HG03469 (cell line): ENCODE results near the gene IFITM10.
"Not testable (repeated sequence)": the region's sequence is repeated elsewhere in the genome, so short reads cannot be mapped to it uniquely, and the experiment has no call there.

Experiments used
- ATAC-seq: cut with Tn5 transposase; IDR thresholded peaks from one replicate; pipeline ENCODE4 v1.9.1; 2021; ENCODE audit warnings: mild to moderate bottlenecking, moderate library complexity, moderate number of reproducible peaks; ENCODE audit not compliant: unreplicated experiment

The IFITM10 gene

DNA sequence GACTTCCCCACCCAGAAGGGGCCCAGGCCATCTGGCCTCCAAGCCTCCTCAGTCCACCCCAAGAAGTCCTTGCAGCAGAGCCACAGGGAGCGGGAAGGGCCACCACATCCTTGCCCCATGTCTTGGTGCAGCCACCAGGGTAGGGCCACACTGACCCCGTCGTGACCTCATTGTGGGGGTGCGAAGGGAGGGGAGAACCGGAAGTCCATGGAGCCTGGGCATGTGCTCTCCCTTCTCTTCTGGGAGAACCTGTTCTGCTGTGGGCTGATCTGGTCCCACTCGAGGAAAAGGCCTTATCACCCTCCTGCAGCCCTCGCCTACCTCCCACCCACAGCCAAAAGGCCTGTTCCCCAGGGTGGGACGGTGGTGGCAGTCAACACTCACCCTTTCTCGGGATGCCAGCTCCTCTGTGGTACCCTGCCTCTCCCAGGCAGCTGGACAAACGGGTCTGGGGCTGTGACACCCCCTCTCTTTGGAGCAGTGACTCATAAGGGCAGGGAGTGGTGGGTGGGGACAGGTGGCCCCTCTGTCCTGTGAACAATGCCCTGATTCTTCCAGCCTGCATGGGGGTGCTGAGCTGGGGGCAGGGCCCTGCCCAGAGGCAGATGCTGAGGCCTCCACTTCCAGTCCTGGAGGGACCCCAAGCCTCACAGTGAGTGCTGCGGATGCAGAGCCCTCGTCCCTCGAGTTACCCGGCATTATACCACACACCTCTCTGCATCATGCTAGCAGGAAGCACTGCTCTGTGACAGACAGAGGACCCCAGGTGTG, 27.9 kb upstream of the IFITM10 start:
- ATAC-seq: no peak

DNA sequence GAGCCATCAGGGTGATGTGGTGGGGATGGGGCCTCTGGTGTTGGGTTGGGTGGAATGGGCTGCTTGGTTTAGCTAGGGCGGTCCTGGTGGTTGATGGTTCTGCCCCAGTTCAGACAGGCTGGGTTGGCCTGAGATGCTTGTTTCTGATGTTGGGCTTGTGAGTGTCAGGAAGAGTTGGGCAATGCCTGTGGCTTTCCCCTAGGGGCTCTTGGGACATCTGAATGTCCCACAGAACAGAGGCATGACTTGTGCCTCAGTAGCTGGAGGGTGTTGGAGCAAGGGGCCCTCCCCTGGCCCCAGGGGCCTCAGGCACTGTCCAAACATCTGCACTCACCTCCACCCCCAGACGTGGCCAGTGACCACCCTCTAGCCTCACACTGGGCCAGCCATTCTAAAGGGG, 27.3 kb upstream of the IFITM10 start:
- ATAC-seq: no peak

DNA sequence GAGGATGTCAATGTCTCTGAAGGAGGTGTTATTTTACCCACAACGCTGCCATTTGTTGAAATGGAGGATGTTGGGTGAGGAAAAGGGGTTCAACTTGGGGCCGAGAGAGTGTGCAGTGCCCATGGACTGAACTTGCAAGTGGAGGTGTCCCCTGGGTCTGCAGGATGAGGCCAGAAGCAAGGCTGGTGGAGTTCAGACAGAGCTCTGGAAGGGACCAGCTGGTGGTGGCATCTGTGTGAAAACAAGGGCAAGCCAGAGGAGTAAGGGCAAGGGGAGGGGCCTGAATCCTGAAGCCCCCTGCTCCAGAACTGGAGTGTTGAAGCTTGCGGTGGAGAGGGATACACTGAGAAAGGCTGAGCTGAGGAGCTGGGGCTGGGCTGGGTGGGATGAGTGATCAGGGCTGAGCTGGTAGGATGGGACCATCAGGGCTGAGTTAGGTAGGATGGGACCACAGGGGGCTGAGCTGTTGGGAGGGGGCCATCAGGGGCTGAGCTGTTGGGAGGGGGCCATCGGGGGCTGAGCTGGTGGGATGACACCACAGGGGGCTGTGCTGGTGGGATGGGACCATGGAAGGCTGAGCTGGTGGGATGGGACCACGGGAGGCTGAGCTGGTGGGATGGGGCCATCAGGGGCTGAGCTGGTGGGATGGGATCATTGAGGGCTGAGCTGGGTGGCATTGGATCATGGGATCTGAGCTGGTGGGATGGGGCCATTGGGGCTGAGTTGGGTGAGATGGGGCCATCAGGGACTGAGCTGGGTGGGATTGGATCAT, 26.7 kb upstream of the IFITM10 start:
- no peak for ATAC-seq

DNA sequence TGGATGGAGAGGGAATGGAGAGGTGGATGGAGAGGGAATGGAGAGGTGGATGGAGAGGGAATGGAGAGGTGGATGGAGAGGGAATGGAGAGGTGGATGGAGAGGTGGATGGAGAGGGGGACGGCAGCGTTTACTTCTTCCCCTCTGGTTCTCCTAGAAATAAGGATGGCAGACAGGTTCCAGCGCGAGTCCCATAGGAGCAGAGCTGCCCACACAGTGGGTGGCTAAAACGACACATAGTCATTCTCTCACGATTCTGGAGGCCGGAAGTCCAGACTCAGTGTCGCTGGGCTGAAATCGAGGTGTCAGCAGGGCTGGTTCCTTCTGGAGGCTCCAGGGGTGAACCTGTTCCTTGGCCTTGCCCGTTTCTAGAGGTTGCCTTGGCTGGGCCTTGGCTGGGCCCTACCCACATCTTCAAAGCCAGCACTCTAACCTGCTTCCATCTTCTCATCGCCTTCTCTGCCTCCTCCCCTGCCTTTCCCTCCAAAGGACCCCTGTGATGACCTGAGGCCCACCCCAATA, 26.0 kb upstream of the IFITM10 start:
- ATAC-seq: no peak

DNA sequence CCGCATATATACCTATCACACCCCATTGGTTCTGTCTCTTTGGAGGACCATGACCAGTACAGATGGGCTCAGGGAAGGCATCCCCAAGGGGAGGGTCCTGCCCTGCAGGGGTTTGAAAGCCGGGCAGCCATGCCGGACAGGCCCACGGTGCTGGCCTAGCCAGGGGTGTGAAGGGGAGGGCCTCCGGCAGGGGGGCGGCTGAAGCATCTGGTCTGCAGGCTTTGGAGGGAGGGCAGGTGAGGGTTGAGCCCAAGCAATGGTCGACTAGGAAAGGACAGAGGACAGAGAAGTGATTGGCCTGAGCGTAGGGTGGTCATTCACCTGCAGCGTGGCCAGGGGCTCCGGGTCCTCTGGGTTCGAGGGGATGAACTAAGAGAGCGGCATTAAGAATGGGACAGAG, 24.5 kb upstream of the IFITM10 start:
- no peak for ATAC-seq

DNA sequence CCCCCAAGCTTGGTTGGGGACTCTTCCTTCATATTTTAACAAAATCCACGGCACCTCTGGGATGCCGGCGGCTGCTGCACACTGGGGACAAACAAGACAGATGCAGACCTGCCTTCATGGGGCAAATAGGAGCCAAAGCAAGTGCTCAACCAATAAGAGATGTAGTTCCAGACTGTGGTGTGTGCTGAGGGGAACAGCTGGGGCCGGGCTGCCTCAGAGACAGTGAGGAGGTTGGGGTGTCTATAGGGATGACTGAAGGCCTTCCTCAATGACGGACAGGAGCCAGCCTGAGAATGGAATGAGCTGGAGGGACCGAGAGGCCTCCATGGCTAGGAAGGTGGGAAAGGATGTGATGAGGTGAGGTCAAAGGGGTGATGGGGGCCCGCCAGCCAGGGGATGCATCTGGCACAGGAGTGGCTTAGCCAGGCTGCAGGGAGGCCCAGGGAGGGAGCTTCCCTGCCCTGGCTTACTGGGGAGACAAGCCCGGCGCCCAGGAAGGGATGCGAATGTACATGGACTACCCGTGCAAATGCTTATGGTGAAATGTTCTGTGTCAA, 23.7 kb upstream of the IFITM10 start:
- no peak for ATAC-seq

DNA sequence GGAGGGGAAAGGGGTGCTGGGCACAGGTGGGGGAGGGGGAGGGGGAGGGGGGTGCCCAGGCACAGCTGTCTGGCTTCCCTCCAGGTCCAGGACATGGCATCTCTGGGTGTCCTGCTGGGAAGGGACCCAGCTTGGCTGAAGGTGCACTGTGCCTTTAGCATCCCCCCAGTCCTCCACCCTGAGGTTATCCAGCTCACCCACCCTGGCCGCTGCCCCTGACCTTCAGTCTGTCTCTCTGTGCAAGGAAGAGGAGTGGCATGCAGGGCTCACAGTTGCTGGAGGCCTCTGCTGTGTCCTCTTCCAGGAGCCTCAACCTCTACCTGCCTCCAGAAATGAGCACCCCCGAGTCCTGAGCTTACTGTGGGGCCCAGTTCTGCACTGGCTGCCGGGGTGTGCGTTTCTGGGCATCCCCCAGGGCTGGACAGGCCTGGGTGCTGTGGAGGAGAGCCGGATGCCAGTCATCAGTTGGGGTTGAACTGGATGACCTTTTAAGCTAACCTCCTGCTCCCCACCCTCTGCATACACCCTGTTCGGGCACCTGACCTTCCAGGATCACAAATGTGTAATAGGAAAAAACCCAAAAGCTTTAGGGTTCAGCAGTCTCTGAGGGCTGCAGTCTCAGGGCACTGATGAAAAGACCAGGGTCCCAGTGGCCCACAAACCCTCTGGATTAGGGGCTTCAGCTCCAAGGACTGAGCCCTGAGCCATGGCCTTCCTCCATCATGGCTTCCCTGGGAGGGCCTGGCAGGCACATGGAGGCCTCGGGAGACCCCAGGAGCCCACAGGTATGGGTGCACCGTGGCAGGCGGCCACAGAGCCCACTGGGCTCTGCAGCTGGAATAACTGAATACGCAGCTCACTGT, 23.0 kb upstream of the IFITM10 start:
- ATAC-seq: no peak

DNA sequence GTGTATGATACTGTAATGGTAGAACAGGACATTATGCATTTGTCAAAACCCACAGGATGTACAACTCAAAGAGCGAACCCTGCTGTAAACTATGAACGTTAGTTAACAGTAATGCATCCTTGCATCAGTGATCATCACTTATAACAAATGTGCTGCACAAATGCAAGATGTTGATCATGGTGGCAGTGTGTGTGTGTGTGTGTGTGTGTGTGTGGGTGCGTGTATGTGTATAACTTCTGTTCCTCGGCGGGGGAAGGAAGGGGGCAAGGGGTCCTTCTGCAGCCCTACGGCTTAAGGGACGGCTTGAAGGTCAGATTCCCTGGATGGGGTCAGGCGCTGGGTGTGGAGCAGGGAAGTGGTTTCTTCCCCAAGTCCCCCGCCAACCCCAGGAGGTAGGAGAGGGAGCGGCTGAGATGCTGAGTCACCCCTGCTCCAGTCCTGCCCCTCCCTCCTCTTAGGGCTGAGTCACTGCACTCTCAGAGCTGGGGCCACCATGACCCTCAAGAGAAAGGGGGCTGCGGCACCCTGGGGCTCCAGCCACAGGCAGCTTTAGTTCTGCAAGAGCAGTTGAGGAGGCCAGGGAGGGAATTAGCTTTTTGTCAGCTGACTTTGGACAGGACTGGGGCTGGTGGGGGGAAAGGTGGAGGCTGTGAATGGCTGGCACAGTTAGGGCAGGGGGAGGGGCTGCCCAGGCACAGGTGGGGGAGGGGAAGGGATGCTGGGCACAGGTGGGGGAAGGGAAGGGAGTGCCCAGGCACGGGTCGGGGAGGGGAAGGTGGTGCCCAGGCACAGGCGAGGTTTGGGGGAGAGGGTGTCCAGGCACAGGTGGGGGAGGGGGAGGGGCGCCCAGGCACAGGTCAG, 22.1 kb upstream of the IFITM10 start:
- no peak for ATAC-seq

DNA sequence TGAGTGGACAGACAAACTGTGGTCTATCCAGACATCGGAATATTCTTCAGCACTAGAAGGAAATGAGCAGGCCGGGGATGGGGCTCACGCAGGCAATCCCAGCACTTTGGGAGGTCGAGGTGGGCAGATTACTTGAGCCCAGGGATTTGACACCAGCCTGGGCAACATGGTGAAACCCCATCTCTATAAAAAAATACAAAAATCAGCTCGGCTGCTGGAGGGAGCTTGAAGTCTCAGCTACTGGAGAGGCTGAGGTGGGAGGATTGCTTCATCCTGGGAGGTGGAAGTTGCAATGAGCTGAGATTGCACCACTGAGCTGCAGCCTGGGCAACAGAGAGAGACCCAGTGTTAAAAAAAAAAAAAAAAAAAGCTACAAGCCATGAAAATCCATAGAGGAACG, 21.3 kb upstream of the IFITM10 start:
- no peak for ATAC-seq

DNA sequence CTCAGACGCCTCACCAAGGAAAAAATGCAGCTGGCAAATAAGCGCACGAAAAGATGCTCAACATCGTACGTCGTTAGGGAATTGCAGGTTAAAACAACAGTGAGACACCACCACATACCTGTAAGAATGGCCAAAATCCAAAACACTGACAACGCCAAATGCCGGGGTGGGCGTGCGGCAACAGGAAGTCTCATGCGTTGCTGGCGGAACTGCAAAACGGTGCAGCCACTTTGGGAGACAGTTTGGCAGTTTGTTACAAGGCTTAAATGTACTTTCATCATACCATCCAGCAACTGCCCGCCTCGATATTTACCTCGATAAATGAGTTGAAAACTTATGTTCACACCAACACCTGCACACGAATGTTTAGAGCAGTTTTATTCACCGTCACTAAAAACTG, 20.9 kb upstream of the IFITM10 start:
- no peak for ATAC-seq

DNA sequence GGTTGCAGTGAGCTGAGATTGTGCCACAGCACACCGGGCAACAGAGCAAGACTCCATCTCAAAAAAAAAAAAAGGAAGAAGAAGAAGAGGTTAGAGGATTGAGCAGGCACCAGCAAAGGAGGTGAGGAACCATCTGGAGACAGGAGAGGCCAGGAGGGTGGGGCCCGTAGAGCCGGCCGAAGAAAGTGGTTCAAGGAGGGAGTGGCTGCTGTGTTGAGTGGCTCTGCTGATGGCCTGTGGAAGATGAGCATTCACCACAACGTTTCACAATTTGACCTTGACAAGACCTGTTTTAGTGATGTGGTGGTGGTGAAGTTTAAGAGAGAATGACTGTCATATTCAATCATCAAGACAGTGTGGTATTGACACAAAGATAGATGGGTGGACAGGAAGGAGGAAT, 20.1 kb upstream of the IFITM10 start:
- ATAC-seq: no peak

DNA sequence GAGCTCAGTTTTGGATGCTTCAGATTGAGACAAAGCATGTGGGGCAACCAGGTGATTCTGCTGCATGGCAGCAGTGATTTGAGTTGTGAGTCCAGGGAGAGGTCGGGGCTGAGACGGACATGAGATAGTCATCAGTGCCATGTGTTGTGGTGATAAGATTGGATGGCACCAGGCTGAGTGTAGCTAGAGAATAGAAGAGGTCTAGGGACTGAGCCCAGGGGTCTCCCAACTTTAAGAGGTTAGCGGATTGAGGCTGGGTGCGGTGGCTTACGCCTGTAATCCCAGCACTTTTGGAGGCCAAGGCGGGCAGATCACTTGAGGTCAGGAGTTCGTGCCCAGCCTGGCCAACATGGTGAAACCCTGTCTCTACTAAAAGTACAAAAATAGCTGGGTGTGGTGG, 19.7 kb upstream of the IFITM10 start:
- no peak for ATAC-seq

DNA sequence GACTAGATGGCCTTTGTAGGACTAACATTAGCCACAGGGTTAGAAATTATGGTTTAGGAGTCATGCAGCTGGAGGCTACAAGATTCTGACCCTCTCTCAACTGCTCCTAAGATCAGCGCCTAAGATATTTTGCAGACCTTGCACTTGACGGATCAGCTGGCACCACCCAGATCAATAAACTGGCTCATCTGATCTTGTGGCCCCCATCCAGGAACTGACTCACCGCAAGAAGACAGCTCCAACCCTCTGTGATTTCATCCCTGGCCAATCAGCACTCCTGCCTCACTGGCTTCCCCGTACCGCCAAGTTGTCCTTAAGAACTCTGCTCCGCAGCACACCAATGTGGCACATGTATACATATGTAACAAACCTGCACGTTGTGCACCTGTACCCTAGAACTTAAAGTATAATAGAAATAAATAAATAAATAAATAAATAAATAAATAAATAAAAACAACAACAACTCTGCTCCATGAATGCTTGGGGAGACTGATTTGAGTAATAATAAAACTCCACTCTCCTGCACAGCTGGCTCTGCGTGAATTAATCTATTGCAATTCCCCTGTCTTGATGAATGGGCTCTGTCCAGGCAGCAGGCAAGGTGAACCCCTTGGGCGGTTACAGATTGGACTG, 19.0 kb upstream of the IFITM10 start:
- ATAC-seq: not testable (repeated sequence)

DNA sequence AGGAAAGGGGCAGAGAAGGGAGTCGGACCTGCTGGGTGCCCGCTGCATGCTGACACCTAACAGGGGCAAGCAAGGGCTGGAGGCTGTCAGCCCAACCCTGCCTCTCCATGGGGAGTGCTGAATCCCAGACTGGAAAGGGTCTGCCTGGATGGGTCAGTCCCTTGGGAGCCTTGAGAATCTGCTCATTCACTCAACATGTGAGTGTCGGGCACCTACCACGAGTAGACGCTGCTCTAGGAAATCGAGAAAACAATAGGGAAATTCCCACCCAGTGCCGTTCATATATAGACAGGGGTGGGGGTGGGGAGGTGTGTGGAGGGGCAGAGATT, 17.7 kb upstream of the IFITM10 start:
- no peak for ATAC-seq

DNA sequence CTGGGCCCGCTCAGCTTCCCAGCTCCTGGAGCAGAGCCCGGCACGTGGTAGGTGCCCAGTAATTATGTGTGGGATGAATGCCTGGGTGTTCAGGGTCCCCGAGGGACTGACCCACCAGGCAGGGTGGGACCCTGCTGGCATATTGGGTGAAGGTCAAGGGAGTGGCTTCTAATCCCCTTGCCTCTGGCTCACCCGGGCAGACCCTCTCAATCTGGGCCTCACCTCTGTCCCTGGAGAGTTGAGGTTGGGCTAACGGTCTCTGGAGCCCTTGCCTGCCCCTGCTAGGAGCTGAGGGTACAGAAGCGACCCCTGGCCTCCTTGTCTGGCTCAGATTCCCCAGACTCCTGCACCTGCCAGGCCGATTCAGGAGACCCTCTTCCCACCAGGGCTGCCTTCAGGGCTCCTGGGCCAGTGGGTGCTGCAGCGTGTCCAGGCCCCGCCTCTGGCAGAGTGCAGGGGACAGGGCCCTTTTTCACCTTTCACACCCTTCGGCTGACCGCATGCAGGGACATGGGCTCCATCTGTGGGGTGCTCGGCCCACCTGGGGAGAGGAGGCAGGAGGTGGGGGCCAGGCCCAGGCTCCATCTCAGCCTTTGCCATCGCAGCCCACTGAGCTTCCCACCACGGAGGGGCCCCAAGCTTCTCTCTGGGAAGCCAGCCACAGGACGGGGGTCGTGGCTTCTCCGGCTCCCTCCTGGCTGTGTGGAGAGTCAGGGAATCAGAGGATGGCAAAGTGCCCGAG, 17.2 kb upstream of the IFITM10 start:
- no peak for ATAC-seq

DNA sequence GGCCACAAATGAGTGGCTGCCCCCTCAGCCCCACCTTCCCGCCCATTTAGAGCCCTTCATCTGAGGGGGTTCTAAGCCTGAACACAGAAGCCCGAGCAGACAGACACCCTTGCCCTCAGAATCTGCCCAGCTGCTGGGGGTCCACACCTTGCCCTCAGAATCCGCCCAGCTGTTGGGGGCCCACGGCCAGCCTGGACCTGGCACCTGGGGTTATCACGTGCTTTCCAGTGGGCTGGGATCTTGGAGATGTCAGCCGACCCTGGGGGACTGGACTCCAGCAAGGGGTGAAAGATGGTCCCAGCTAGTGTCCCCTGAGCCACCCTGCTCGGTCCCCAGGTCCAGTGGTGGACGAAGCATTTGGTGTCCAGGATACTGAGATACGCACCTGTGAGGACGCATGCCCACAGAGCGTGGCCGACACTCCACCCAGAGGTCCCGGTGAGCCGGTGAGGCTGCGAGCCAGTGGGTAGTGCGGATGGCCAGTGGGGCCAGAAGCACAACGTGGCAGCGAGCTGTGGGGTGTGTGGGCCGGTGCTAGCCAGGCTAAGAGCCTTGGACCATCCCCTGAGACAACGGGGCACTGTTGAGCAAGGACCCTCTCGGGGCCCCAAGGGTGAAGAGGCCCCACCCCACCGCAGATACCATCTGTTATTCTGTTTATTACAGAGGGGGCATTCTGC, 16.5 kb upstream of the IFITM10 start:
- ATAC-seq: no peak

DNA sequence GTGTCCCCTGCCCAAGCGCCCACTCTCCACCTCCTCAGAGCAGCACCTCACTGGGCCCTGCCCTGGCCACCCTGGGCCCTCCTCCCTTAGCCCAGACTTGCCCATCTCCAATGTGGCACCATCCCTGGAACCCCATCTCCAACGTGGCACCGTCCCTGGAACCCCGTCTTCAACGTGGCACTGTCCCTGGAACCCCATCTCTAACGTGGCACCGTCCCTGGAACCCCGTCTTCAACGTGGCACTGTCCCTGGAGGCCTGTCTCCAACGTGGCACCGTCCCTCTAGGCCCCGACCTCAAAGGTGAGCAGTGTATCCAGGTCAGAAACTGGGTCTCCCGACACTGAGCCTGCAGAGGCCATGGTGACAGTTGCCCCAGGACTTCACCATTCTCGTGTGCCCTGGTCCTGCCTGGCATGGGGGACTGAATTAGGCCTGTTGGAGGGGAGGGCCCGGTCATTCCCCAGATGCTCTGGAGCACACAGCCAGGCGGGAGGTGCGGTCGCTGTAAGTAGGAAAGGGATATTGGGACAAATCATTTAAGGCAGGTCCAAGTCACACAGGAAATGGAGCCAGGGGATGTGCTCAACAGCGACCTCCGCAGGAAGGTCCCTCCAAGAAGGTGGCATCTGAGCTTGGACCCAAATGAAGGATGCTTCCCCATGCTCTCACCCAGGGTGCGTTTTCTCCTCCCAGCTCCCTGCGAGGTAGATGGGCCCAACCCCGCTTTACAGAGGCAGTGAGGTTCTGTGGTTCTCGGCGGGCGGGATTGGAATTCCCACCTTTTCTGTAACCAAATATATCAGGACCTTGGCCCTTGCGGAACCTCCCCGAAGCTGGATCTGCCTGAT, 15.7 kb upstream of the IFITM10 start:
- ATAC-seq: no peak
